GM19324 (cell line): ENCODE results near the gene ABCA12.

Experiments
- ATAC-seq: cut with Tn5 transposase; IDR thresholded peaks from one replicate; pipeline ENCODE4 v1.9.1; 2021; ENCODE audit warnings: mild to moderate bottlenecking, moderate library complexity; ENCODE audit not compliant: unreplicated experiment, low FRiP score

ABCA12 gene

GRCh38 chr2:215049341-215049740 is 89.1 kb downstream of the ABCA12 start:
- no peak for ATAC-seq

- no peak for ATAC-seq
These were observed 100.0 kb downstream of the ABCA12 start for GRCh38 chr2:215038421-215038820.

- ATAC-seq = no peak
These were observed 102.1 kb downstream of the ABCA12 start for GRCh38 chr2:215036314-215036713.

- ATAC-seq = no peak
These were observed 104.3 kb downstream of the ABCA12 start for GRCh38 chr2:215034154-215034553.

GRCh38 chr2:215032153-215032552 is 106.3 kb downstream of the ABCA12 start:
- peak; percentile 81 for ATAC-seq

GRCh38 chr2:215031321-215031720 is 107.1 kb downstream of the ABCA12 start:
- ATAC-seq = no peak

GRCh38 chr2:215029936-215030335 is 108.5 kb downstream of the ABCA12 start:
- ATAC-seq = no peak

GRCh38 chr2:215028231-215028630 is 110.2 kb downstream of the ABCA12 start:
- no peak for ATAC-seq

GRCh38 chr2:215027779-215028178 is 110.6 kb downstream of the ABCA12 start:
- no peak for ATAC-seq

GRCh38 chr2:215022910-215023309 is 115.5 kb downstream of the ABCA12 start:
- ATAC-seq = no peak

- no peak for ATAC-seq
These were observed 116.0 kb downstream of the ABCA12 start for GRCh38 chr2:215022418-215022817.

- no peak for ATAC-seq
These were observed 118.1 kb downstream of the ABCA12 start for GRCh38 chr2:215020283-215020682.

GRCh38 chr2:215019521-215020145 is 118.8 kb downstream of the ABCA12 start:
- ATAC-seq = peak; percentile 81

GRCh38 chr2:215019085-215019484 is 119.3 kb downstream of the ABCA12 start:
- peak; percentile 46 for ATAC-seq

GRCh38 chr2:215015421-215015820 is 123.0 kb downstream of the ABCA12 start:
- no peak for ATAC-seq

- ATAC-seq = no peak
These were observed 128.0 kb downstream of the ABCA12 start for GRCh38 chr2:215010390-215010789.

GRCh38 chr2:215003001-215003400 is 135.4 kb downstream of the ABCA12 start:
- ATAC-seq = no peak

- ATAC-seq = peak; percentile 65
These were observed 135.9 kb downstream of the ABCA12 start for GRCh38 chr2:215002500-215002899.

- no peak for ATAC-seq
These were observed 137.7 kb downstream of the ABCA12 start for GRCh38 chr2:215000721-215001120.

- ATAC-seq = peak; percentile 89
These were observed 142.3 kb downstream of the ABCA12 start for GRCh38 chr2:214995926-214996670.

GRCh38 chr2:214995409-214995808 is 143.0 kb downstream of the ABCA12 start:
- peak; percentile 70 for ATAC-seq

- no peak for ATAC-seq
These were observed 145.5 kb downstream of the ABCA12 start for GRCh38 chr2:214992911-214993310.
